ENCODE measurements around the gene IL18. TPM values are rescaled to one million over a fixed set of nuclear protein-coding genes. Genes with fewer than 3 reads are reported as not detected.

IL18 gene
- total and polyA plus RNA-seq, 4 donors, result 3.0 to 5.2 (median 3.5) TPM

DNA sequence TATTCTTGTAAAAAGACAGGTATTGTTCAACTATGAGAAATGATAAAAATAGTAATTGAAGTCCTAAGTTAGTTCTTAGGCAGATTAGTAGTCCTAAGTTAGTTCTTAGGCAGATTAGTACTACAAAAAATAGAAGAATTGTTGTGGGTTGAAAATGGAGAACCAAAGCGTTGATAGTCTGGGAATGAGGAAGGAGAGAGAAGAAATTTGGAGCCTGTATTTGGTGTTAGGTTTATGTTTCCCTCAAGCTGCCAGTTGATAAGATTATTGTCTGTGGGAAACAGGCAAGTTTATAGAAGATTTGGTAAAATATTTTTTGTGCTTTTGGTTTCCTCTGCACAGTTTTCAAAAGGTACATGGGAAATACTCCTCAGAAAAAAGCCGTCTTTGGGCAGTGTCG lies 15.0 kb upstream of the IL18 start:
- H3K4me1 ChIP-seq (ENCODE audit: control insufficient read depth in 4 of 4, insufficient read depth in 4 of 4, low read length in 3 of 4), result peaks cover 0 to 8% (median 5%) of the 10 kb centered on the region in 4 donors
- no peaks in the 10 kb centered on the region for H3K27me3 ChIP-seq (ENCODE audit: control insufficient read depth in 4 of 4, insufficient read depth in 4 of 4, low read length in 3 of 4)
- no peak for TF ChIP-seq GABPA (IDR thresholded peaks at IDR 0.05 in 1 of 2, conservative IDR thresholded peaks at IDR 0.05 in 1 of 2)
- TF ChIP-seq, protein P1, sequence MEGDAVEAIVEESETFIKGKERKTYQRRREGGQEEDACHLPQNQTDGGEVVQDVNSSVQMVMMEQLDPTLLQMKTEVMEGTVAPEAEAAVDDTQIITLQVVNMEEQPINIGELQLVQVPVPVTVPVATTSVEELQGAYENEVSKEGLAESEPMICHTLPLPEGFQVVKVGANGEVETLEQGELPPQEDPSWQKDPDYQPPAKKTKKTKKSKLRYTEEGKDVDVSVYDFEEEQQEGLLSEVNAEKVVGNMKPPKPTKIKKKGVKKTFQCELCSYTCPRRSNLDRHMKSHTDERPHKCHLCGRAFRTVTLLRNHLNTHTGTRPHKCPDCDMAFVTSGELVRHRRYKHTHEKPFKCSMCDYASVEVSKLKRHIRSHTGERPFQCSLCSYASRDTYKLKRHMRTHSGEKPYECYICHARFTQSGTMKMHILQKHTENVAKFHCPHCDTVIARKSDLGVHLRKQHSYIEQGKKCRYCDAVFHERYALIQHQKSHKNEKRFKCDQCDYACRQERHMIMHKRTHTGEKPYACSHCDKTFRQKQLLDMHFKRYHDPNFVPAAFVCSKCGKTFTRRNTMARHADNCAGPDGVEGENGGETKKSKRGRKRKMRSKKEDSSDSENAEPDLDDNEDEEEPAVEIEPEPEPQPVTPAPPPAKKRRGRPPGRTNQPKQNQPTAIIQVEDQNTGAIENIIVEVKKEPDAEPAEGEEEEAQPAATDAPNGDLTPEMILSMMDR (IDR thresholded peaks at IDR 0.05; ENCODE audit: low read depth, low read length, missing input control), result no peak
- TF ChIP-seq YY1 (IDR thresholded peaks at IDR 0.05), result no peak
- TF ChIP-seq, protein P2, sequence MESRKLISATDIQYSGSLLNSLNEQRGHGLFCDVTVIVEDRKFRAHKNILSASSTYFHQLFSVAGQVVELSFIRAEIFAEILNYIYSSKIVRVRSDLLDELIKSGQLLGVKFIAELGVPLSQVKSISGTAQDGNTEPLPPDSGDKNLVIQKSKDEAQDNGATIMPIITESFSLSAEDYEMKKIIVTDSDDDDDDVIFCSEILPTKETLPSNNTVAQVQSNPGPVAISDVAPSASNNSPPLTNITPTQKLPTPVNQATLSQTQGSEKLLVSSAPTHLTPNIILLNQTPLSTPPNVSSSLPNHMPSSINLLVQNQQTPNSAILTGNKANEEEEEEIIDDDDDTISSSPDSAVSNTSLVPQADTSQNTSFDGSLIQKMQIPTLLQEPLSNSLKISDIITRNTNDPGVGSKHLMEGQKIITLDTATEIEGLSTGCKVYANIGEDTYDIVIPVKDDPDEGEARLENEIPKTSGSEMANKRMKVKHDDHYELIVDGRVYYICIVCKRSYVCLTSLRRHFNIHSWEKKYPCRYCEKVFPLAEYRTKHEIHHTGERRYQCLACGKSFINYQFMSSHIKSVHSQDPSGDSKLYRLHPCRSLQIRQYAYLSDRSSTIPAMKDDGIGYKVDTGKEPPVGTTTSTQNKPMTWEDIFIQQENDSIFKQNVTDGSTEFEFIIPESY (IDR thresholded peaks at IDR 0.05), result no peak
- TF ChIP-seq EGR1 (IDR thresholded peaks at IDR 0.05; ENCODE audit: low read depth in 2 of 2), result no peak
- H3K27ac ChIP-seq (ENCODE audit: low read depth in 1 of 2, low read length in 2 of 2), result peak overlapping the region; percentile 48 to 52
- H3K36me3 ChIP-seq (ENCODE audit: control insufficient read depth in 4 of 4, insufficient read depth in 3 of 4, low read depth in 1 of 4, low read length in 3 of 4), result peaks cover 0 to 12% (median 7%) of the 10 kb centered on the region in 4 donors
- WGBS, result 83% methylated on average over 3 of the region's 3 CpGs
- no peaks in the 10 kb centered on the region for H3K9me3 ChIP-seq (ENCODE audit: control insufficient read depth in 4 of 4, low read length in 3 of 4)
- H3K4me3 ChIP-seq (ENCODE audit: low read depth in 1 of 3, low read length in 3 of 3), result no peak overlapping the region
- DNase-seq (ENCODE audit: low spot score), result no peak
- H3K9ac ChIP-seq (ENCODE audit: low read depth in 1 of 2, low read length in 2 of 2), result no peak overlapping the region

DNA sequence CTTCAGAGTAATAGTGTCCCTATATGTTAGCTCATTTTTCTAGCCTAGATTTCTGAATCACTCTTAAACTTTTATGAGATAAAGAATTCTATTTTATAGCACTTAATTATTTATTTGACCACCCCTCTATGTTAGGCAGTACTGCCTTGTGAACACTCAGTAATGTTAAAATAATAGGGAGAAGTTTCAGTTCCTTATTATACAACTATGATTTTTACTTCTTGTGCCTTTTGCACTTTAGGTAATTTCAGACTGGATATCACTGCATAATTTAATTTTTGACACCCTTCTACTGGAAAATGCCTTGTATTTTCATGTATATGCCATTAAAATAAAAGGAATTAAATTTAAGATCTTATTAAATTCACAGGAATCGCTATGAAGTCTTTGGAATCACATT lies 14.5 kb upstream of the IL18 start:
- no peak for DNase-seq (ENCODE audit: low spot score)
- 95% methylated on average over 1 of the region's 1 CpG for WGBS
- peak overlapping the region in 1 of 2 donors; percentile 42 for H3K9ac ChIP-seq (ENCODE audit: low read depth in 1 of 2, low read length in 2 of 2)
- H3K4me3 ChIP-seq (ENCODE audit: low read depth in 1 of 3, low read length in 3 of 3), result peak overlapping the region in 2 of 3 donors; percentile 62 to 80
- H3K27me3 ChIP-seq (ENCODE audit: control insufficient read depth in 4 of 4, insufficient read depth in 4 of 4, low read length in 3 of 4), result no peaks in the 10 kb centered on the region
- H3K4me1 ChIP-seq (ENCODE audit: control insufficient read depth in 4 of 4, insufficient read depth in 4 of 4, low read length in 3 of 4), result peaks cover 0 to 8% (median 5%) of the 10 kb centered on the region in 4 donors
- peaks cover 0 to 12% (median 7%) of the 10 kb centered on the region in 4 donors for H3K36me3 ChIP-seq (ENCODE audit: control insufficient read depth in 4 of 4, insufficient read depth in 3 of 4, low read depth in 1 of 4, low read length in 3 of 4)
- H3K27ac ChIP-seq (ENCODE audit: low read depth in 1 of 2, low read length in 2 of 2), result peak overlapping the region; percentile 48 to 52
- TF ChIP-seq, protein P3, sequence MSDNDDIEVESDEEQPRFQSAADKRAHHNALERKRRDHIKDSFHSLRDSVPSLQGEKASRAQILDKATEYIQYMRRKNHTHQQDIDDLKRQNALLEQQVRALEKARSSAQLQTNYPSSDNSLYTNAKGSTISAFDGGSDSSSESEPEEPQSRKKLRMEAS (IDR thresholded peaks at IDR 0.05), result no peak
- TF ChIP-seq NR2F2 (IDR thresholded peaks at IDR 0.05) (no peak), HNF4A (conservative IDR thresholded peaks at IDR 0.05) (no peak), FOXA2 (IDR thresholded peaks at IDR 0.05) (no peak)
- H3K9me3 ChIP-seq (ENCODE audit: control insufficient read depth in 4 of 4, low read length in 3 of 4), result no peaks in the 10 kb centered on the region

DNA sequence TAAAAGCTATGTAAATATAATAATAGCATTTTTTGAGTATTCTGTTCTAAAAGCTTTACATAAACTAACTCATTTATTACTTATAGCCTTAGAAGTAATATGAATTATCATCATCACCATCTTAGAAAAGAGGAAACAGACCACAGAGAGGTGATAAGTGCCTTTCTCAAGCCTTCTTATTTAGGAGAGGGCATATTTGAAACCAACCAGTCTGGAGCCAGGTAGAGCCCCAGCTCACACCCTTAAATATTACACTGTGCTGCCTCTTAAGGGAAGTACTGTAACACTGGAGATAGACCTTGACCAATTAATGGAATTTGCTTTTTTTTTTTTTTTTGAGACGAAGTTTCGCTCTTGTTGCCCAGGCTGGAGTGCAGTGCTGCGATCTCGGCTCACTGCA lies 13.7 kb upstream of the IL18 start:
- H3K9me3 ChIP-seq (ENCODE audit: control insufficient read depth in 4 of 4, low read length in 3 of 4), result no peaks in the 10 kb centered on the region
- no peaks in the 10 kb centered on the region for H3K27me3 ChIP-seq (ENCODE audit: control insufficient read depth in 4 of 4, insufficient read depth in 4 of 4, low read length in 3 of 4)
- H3K27ac ChIP-seq (ENCODE audit: low read depth in 1 of 2, low read length in 2 of 2), result peak overlapping the region; percentile 52 to 84
- H3K4me3 ChIP-seq (ENCODE audit: low read depth in 1 of 3, low read length in 3 of 3), result peak overlapping the region; percentile 5 to 80 (median 62)
- WGBS, result 30% methylated on average over 4 of the region's 4 CpGs
- H3K4me1 ChIP-seq (ENCODE audit: control insufficient read depth in 4 of 4, insufficient read depth in 4 of 4, low read length in 3 of 4), result peaks cover 0 to 8% (median 5%) of the 10 kb centered on the region in 4 donors
- peaks cover 0 to 12% (median 7%) of the 10 kb centered on the region in 4 donors for H3K36me3 ChIP-seq (ENCODE audit: control insufficient read depth in 4 of 4, insufficient read depth in 3 of 4, low read depth in 1 of 4, low read length in 3 of 4)
- peak overlapping the region; percentile 79 to 89 for H3K9ac ChIP-seq (ENCODE audit: low read depth in 1 of 2, low read length in 2 of 2)
- TF ChIP-seq TAF1 (conservative IDR thresholded peaks at IDR 0.05) (peak; percentile 46), HNF4A (conservative IDR thresholded peaks at IDR 0.05) (peak in 1 of 2 donors; percentile 28), SP1 (IDR thresholded peaks at IDR 0.05) (no peak), RAD21 (IDR thresholded peaks at IDR 0.05) (no peak)
- DNase-seq (ENCODE audit: low spot score), result no peak

All from liver (tissue), 9 donors.